Right lobe of liver (tissue), 6 donors: ENCODE data around the gene PDZD7. TPM values are rescaled to one million over a fixed set of nuclear protein-coding genes. Genes with fewer than 3 reads are reported as not detected.
"Not testable (repeated sequence)": the region's sequence is repeated elsewhere in the genome, so short reads cannot be mapped to it uniquely, and the experiment has no call there.

ENCODE experiments used
- ATAC-seq, 4 donors: fragments of 200-7000 bp; cut with Tn5 transposase; one replicate each; pipeline ENCODE4 v1.9.1; 2020; ENCODE audit warnings: mild to moderate bottlenecking in 4 of 4, moderate library complexity in 4 of 4
- DNase-seq, 3 donors: peaks; one replicate each; pipeline ENCODE4 v3.0.0-alpha.2; 2020
- H3K27ac ChIP-seq, 3 donors: fragments of 200-600 bp; one replicate each; pipeline ENCODE4 v1.8.0; 2022
- H3K27me3 ChIP-seq, 2 donors: fragments of 200-600 bp; one replicate each; pipeline ENCODE4 v1.8.0; 2022
- H3K36me3 ChIP-seq, 4 donors: fragments of 200-600 bp; sonication (generic) in 1 of 4; one replicate each; pipeline versions ENCODE4 v1.5.1 to v1.8.0; 2017 to 2022; ENCODE audit warnings: control low read depth in 1 of 4
- H3K4me1 ChIP-seq, 4 donors: fragments of 200-600 bp; sonication (generic) in 1 of 4; one replicate each; pipeline versions ENCODE4 v1.5.1 to v1.8.0; 2017 to 2022; ENCODE audit warnings: control low read depth in 1 of 4
- H3K4me3 ChIP-seq, 3 donors: fragments of 200-600 bp; one replicate each; pipeline ENCODE4 v1.8.0; 2022
- H3K9me3 ChIP-seq, 4 donors: fragments of 200-600 bp; sonication (generic) in 1 of 4; one replicate each; pipeline versions ENCODE4 v1.5.1 to v1.8.0; 2017 to 2022; ENCODE audit warnings: control low read depth in 1 of 4
- CTCF ChIP-seq, 4 donors: fragments of 200-600 bp in 3 of 4; fragments of 450-650 bp in 1 of 4; IDR thresholded peaks; one replicate each; pipeline versions ENCODE4 v1.5.1 to v1.8.0; 2016 to 2022; ENCODE audit warnings: antibody characterized with exemption in 4 of 4, mild to moderate bottlenecking in 2 of 4
- POLR2A ChIP-seq: fragments of 450-650 bp; IDR thresholded peaks from one replicate; pipeline ENCODE4 v1.6.1; 2017; ENCODE audit warnings: antibody characterized with exemption, mild to moderate bottlenecking
- WGBS: methylation state at CpG from one replicate; pipeline ENCODE4 v1.1.6; 2018; ENCODE audit warnings: low coverage, low lambda C conversion rate; ENCODE audit not compliant: insufficient coverage; ENCODE audit errors: missing lambda C conversion rate; 5-methylcytosine and 5-hydroxymethylcytosine counted together
- intact Hi-C, 2 donors: fragments of 100-400 bp; cut with DNase I; formaldehyde crosslinking; loops; one replicate each; pipeline versions ENCODE4 v1.11.2 to v1.14.1; 2022
- total RNA-seq, 6 experiments: library from RNA; depleted of rRNA in 2 of 6; stranded (reverse); fragments of >200 nt in 2 of 6; fragmentation: NEBNext Ultra II Directional in 3 of 6; extraction: Animal tissue kit (Norgen Biotek cat#: 25700) in 3 of 6; gene quantifications; one replicate each; pipeline versions ENCODE4 v1.1.0 to v1.2.4, GENCODE V29; 2016 to 2023
- donor health status: DM: no; HTN: yes; CAD: no.
- donor health status: DM: no; HTN: no; CAD: no.
- donor health status: DM: no; HTN: no; CAD: no.
- donor health status: DM: no; HTN: yes; CAD: no.
- donor health status: DM: no; HTN: yes; CAD: no.

Gene PDZD7
- total RNA-seq, 6 experiments from 2014 or later: 0.15 to 0.50 (median 0.20) TPM; not detected in 1

- H3K27ac ChIP-seq: no peak overlapping the region
- intact Hi-C loops: no loop called here
- H3K36me3 ChIP-seq: peaks cover 0 to 5% (median 1%) of the 10 kb centered on the region in 4 donors
- ATAC-seq (no peak), DNase-seq (no peak)
- peaks cover 0 to 8% (median 0%) of the 10 kb centered on the region in 4 donors for H3K4me1 ChIP-seq
- no peaks in the 10 kb centered on the region for H3K27me3 ChIP-seq
- 40% methylated on average over 1 of the region's 10 CpGs for WGBS
- no peaks in the 10 kb centered on the region for H3K9me3 ChIP-seq
- H3K4me3 ChIP-seq: no peak overlapping the region
- TF ChIP-seq CTCF (IDR thresholded peaks at IDR 0.05) (no peak), POLR2A (no peak)
These were observed 5.2 kb upstream of the PDZD7 start for GRCh38 chr10:101035916-101036702.

GRCh38 chr10:101035314-101035713 lies 4.4 kb upstream of the PDZD7 start:
- ATAC-seq (no peak), DNase-seq (no peak)
- H3K9me3 ChIP-seq: no peaks in the 10 kb centered on the region
- peaks cover 0 to 12% (median 0%) of the 10 kb centered on the region in 4 donors for H3K4me1 ChIP-seq
- intact Hi-C loops: no loop called here
- no peak overlapping the region for H3K4me3 ChIP-seq
- no peak for TF ChIP-seq CTCF (IDR thresholded peaks at IDR 0.05)
- no peak for TF ChIP-seq POLR2A
- H3K27ac ChIP-seq: no peak overlapping the region
- H3K27me3 ChIP-seq: no peaks in the 10 kb centered on the region
- WGBS: no CpG with 5 or more reads among the region's 7 CpGs
- peaks cover 0 to 5% (median 1%) of the 10 kb centered on the region in 4 donors for H3K36me3 ChIP-seq

- H3K36me3 ChIP-seq, H3K4me3 ChIP-seq, H3K27me3 ChIP-seq, DNase-seq, ATAC-seq, H3K27ac ChIP-seq, H3K9me3 ChIP-seq, intact Hi-C loops: not testable (repeated sequence)
- H3K4me1 ChIP-seq: peaks cover 0 to 12% (median 0%) of the 10 kb centered on the region in 4 donors
- 87% methylated on average over 3 of the region's 4 CpGs for WGBS
These were observed 3.5 kb upstream of the PDZD7 start for GRCh38 chr10:101034404-101034803.

GRCh38 chr10:101033276-101033675 lies 2.3 kb upstream of the PDZD7 start:
- Histone ChIP-seq H3K9me3 (no peaks in the 10 kb centered on the region), H3K4me1 (peaks cover 0 to 12% (median 0%) of the 10 kb centered on the region in 4 donors), H3K4me3 (no peak overlapping the region), H3K27ac (peak overlapping the region in 2 of 3 donors; percentile 81 to 90), H3K27me3 (no peaks in the 10 kb centered on the region), H3K36me3 (peaks cover 0 to 5% (median 1%) of the 10 kb centered on the region in 4 donors)
- no peak for TF ChIP-seq CTCF (IDR thresholded peaks at IDR 0.05)
- TF ChIP-seq POLR2A: no peak
- intact Hi-C loops: no loop called here
- ATAC-seq (no peak), DNase-seq (no peak)
- 92% methylated on average over 2 of the region's 3 CpGs for WGBS

- Histone ChIP-seq H3K27ac (peak overlapping the region; percentile 81 to 90 (median 90)), H3K4me3 (peak overlapping the region; percentile 58 to 78 (median 66)), H3K4me1 (peaks cover 0 to 12% (median 0%) of the 10 kb centered on the region in 4 donors), H3K27me3 (no peaks in the 10 kb centered on the region), H3K9me3 (no peaks in the 10 kb centered on the region), H3K36me3 (peaks cover 0 to 5% (median 1%) of the 10 kb centered on the region in 4 donors)
- DNase-seq: peak in 1 of 3 donors; percentile 42
- intact Hi-C loops: no loop called here
- no CpG with 5 or more reads among the region's 6 CpGs for WGBS
- TF ChIP-seq CTCF (IDR thresholded peaks at IDR 0.05) (no peak), POLR2A (no peak)
- ATAC-seq: peak; percentile 8 to 58 (median 33)
These were observed 1.8 kb upstream of the PDZD7 start for GRCh38 chr10:101032637-101033224.
